GM21367 (cell line): Measurements from ENCODE around the gene XPNPEP3.
A peak's percentile ranks its signal among the peaks of the same experiment; 100 is the strongest.
"Not testable (repeated sequence)": the region's sequence is repeated elsewhere in the genome, so short reads cannot be mapped to it uniquely, and the experiment has no call there.

Experiments used
- ATAC-seq: cut with Tn5 transposase; IDR thresholded peaks from one replicate; pipeline ENCODE4 v1.9.1; 2021; ENCODE audit not compliant: unreplicated experiment

Gene XPNPEP3

GRCh38 chr22:40856513-40857308 is at the start of gene XPNPEP3, which contains the start of gene ST13:
Gene XPNPEP3, plus strand, starts transcription at chr22:40857148. Its CDS starts 34 bp downstream, at chr22:40857182.
Gene ST13, minus strand, starts transcription at chr22:40856639. Its CDS starts 99 bp downstream, at chr22:40856540.
- peak; percentile 68 for ATAC-seq

- no peak for ATAC-seq
Observed at GRCh38 chr22:40808018-40808841, 48.7 kb upstream of the XPNPEP3 start.

GRCh38 chr22:40813912-40814315 is 43.0 kb upstream of the XPNPEP3 start:
- ATAC-seq = no peak

- ATAC-seq = no peak
Observed at GRCh38 chr22:40817737-40818136, 39.2 kb upstream of the XPNPEP3 start.

GRCh38 chr22:40818192-40818746 is 38.7 kb upstream of the XPNPEP3 start:
- ATAC-seq = no peak

GRCh38 chr22:40818747-40819598 is 38.0 kb upstream of the XPNPEP3 start, which contains the start of gene SLC25A17:
Gene SLC25A17, minus strand, starts transcription at chr22:40819346. Its CDS starts 98 bp downstream, at chr22:40819248.
- peak; percentile 68 for ATAC-seq

- ATAC-seq = no peak
Observed at GRCh38 chr22:40819599-40820140, 37.3 kb upstream of the XPNPEP3 start.

- no peak for ATAC-seq
Observed at GRCh38 chr22:40823426-40823825, 33.5 kb upstream of the XPNPEP3 start.

GRCh38 chr22:40826292-40826691 is 30.7 kb upstream of the XPNPEP3 start:
- ATAC-seq = not testable (repeated sequence)

- no peak for ATAC-seq
Observed at GRCh38 chr22:40826984-40827741, 29.8 kb upstream of the XPNPEP3 start.

- ATAC-seq = no peak
Observed at GRCh38 chr22:40829131-40829530, 27.8 kb upstream of the XPNPEP3 start.

- ATAC-seq = no peak
Observed at GRCh38 chr22:40834619-40835018, 22.3 kb upstream of the XPNPEP3 start.

- ATAC-seq = no peak
Observed at GRCh38 chr22:40838486-40838885, 18.5 kb upstream of the XPNPEP3 start.

- no peak for ATAC-seq
Observed at GRCh38 chr22:40844951-40845350, 12.0 kb upstream of the XPNPEP3 start.

GRCh38 chr22:40845816-40846215 is 11.1 kb upstream of the XPNPEP3 start:
- ATAC-seq = not testable (repeated sequence)

- no peak for ATAC-seq
Observed at GRCh38 chr22:40853333-40853732, 3.6 kb upstream of the XPNPEP3 start.

GRCh38 chr22:40853961-40854360 is 3.0 kb upstream of the XPNPEP3 start:
- ATAC-seq = no peak

- ATAC-seq = no peak
Observed at GRCh38 chr22:40855071-40855978, 1.6 kb upstream of the XPNPEP3 start.
